GM12878 (cell line): ENCODE data around the gene ID3. TPM values are rescaled to one million over a fixed set of nuclear protein-coding genes. Genes with fewer than 3 reads are reported as not detected.

Experiments used
- ATAC-seq: fragments of 200-7000 bp; cut with Tn5 transposase; 3 replicates; pipeline ENCODE4 v1.9.1; 2020; ENCODE audit warnings: mild to moderate bottlenecking, moderate library complexity
- BruUV-seq: library from RNA; stranded (reverse); fragments of 400-500 nt; replicated peaks from 2 replicates; lab custom pipeline; 2021; lab: Mats Ljungman, UMichigan
- CTCF ChIA-PET: fragments of 300-600 bp; sonication (Branson Sonifier 250); formaldehyde crosslinking; extraction: SDS; loops from one replicate; lab custom pipeline; 2021; ENCODE audit warnings: inconsistent platforms; lab: Yijun Ruan, JAX
- POLR2A ChIA-PET: fragments of 350-600 bp; formaldehyde crosslinking; extraction: SDS; loops from one replicate; lab custom pipeline; 2021; ENCODE audit warnings: inconsistent platforms; lab: Charles Lee
- RAD21 ChIA-PET: fragments of 300-600 bp; sonication (Branson Sonifier 250); formaldehyde crosslinking; loops from one replicate; lab custom pipeline; 2023; ENCODE audit warnings: antibody characterized with exemption; ENCODE audit not compliant: unreplicated experiment; lab: Charles Lee
- SMC1A ChIA-PET: fragments of 300-600 bp; sonication (Branson Sonifier 250); formaldehyde crosslinking; loops from one replicate; lab custom pipeline; 2023; ENCODE audit not compliant: unreplicated experiment, uncharacterized antibody; lab: Charles Lee
- DNase-seq: peaks from one replicate; pipeline ENCODE4 v3.0.0-alpha.2; 2011; ENCODE audit warnings: low read depth, low spot score
- FAIRE-seq: peaks from 3 replicates; lab custom pipeline; 2011; peaks lifted over from hg19 to GRCh38; lab: Jason Lieb, UNC
- H2AFZ ChIP-seq: 2 replicates; pipeline ENCODE4 v1.6.0; 2011; ENCODE audit warnings: low read depth, low read length, control low read depth; ENCODE audit not compliant: control insufficient read depth
- H3K27ac ChIP-seq: 2 replicates; pipeline ENCODE4 v1.5.1; 2011; ENCODE audit warnings: control low read depth; ENCODE audit not compliant: control insufficient read depth, insufficient read depth
- H3K27me3 ChIP-seq, 2 experiments: replicated peaks in 1 of 2; 2 replicates each; pipeline versions ENCODE4 v1.6.0 to v1.6.1; 2011; ENCODE audit warnings: low read length in 1 of 2; ENCODE audit not compliant: control insufficient read depth in 2 of 2, insufficient read depth in 2 of 2
- H3K36me3 ChIP-seq, 2 experiments: 2 replicates each; pipeline ENCODE4 v1.5.1; 2011; ENCODE audit warnings: low read length in 1 of 2; ENCODE audit not compliant: control insufficient read depth in 2 of 2, insufficient read depth in 2 of 2
- H3K4me1 ChIP-seq: 2 replicates; pipeline ENCODE4 v1.6.1; 2011; ENCODE audit warnings: mild to moderate bottlenecking, low read length, moderate library complexity, mixed read lengths; ENCODE audit not compliant: control insufficient read depth, insufficient read depth
- H3K4me2 ChIP-seq: 2 replicates; pipeline ENCODE4 v1.6.0; 2011; ENCODE audit warnings: control low read depth; ENCODE audit not compliant: control insufficient read depth, insufficient read depth
- H3K4me3 ChIP-seq: fragments of 200-600 bp; sonication (generic); 2 replicates; pipeline ENCODE4 v1.5.1; 2016
- H3K79me2 ChIP-seq: 2 replicates; pipeline ENCODE4 v1.6.0; 2011; ENCODE audit warnings: low read length; ENCODE audit not compliant: control insufficient read depth, insufficient read depth
- H3K9ac ChIP-seq: 2 replicates; pipeline ENCODE4 v1.8.0; 2011; ENCODE audit warnings: low read length, control low read depth, mixed read lengths; ENCODE audit not compliant: control insufficient read depth, insufficient read depth
- H3K9me3 ChIP-seq: replicated peaks from 3 replicates; pipeline ENCODE4 v1.5.1; 2011; ENCODE audit warnings: mild to moderate bottlenecking, low read length; ENCODE audit not compliant: control insufficient read depth, insufficient read depth
- H4K20me1 ChIP-seq: 2 replicates; pipeline ENCODE4 v1.6.0; 2011; ENCODE audit not compliant: control insufficient read depth, insufficient read depth
- ATF2 ChIP-seq: IDR thresholded peaks from 2 replicates; pipeline ENCODE4 v1.6.1; 2012; ENCODE audit warnings: low read length, inconsistent platforms
- ZBTB11 ChIP-seq: fragments of 450-650 bp; formaldehyde crosslinking; IDR thresholded peaks from 2 replicates; pipeline ENCODE4 v1.5.0; 2022; ENCODE audit warnings: mild to moderate bottlenecking, missing genetic modification characterization
- WGBS: methylation state at CpG from one replicate; pipeline ENCODE4 v1.1.6; 2016; ENCODE audit warnings: low lambda C conversion rate; ENCODE audit not compliant: insufficient replicate concordance, insufficient coverage; ENCODE audit errors: missing lambda C conversion rate; 5-methylcytosine and 5-hydroxymethylcytosine counted together
- in situ Hi-C: fragments of 300-500 bp; cut with MboI; formaldehyde crosslinking; loops from 9 replicates; pipeline ENCODE4 v1.14.3; 2018; ENCODE audit warnings: mixed read lengths
- intact Hi-C: fragments of 100-400 bp; cut with micrococcal nuclease; formaldehyde crosslinking; loops from one replicate; pipeline ENCODE4 v1.14.2; 2022; ENCODE audit not compliant: unreplicated experiment
- polyA plus RNA-seq, 11 experiments: library from polyadenylated mRNA; depleted of rRNA in 4 of 11; unstranded in 6 of 11; stranded (reverse) in 5 of 11; fragments of >200 nt; fragmentation: Nextera tagmentation in 4 of 11; fragmentation: Illumina TruSeq in 1 of 11; extraction: Ambion mirVana in 4 of 11; extraction: Trizol in 1 of 11; gene quantifications; 1 replicate in 1 of 11; 2 replicates in 10 of 11; pipeline versions ENCODE4 v1.2.1 to v1.2.3, GENCODE V29; 2011 to 2016; ENCODE audit warnings: inconsistent platforms in 2 of 11, missing spikeins in 2 of 11, low read depth in 1 of 11
- total RNA-seq, 4 experiments: library from RNA; depleted of rRNA in 3 of 4; stranded (reverse); fragments of >200 nt in 3 of 4; fragmentation: Illumina TruSeq in 1 of 4; extraction: Trizol in 1 of 4; gene quantifications; 2 replicates each; pipeline versions ENCODE4 v1.2.1 to v1.2.3, GENCODE V29; 2013 to 2021
- TF ChIP-seq, protein P1 (sequence below): IDR thresholded peaks from 2 replicates; pipeline ENCODE4 v1.6.1; 2011; ENCODE audit warnings: borderline replicate concordance, low read depth, mild to moderate bottlenecking, moderate library complexity, low read length; ENCODE audit not compliant: insufficient read depth, poor library complexity, severe bottlenecking

Gene ID3
- total and polyA plus RNA-seq, 10 of the 15 experiments (the other 5 are each of a cell fraction or from before 2014, with no cell fraction given) = 42.7 to 475 (median 207) TPM

GRCh38 chr1:23551849-23552248 is 7.5 kb downstream of the ID3 start:
- DNase-seq (no peak), ATAC-seq (no peak), FAIRE-seq (no peak)
- Histone ChIP-seq H3K27ac (no peak overlapping the region), H3K4me3 (no peak overlapping the region), H2AFZ (no peak overlapping the region; the same call in 1 of the 2 replicates), H3K4me2 (no peak overlapping the region), H3K4me1 (peaks cover 38% of the 10 kb centered on the region), H3K9ac (no peak overlapping the region)
- intact Hi-C loops = no loop called here
- ChIA-PET RAD21 (interaction anchor here (1.7 to 21.6 kb wide), 3 partner anchors 24 to 84 kb away, joined by 5 to 561 read pairs (median 47); no protein-coding TSS in a partner anchor), CTCF (interaction anchor here (1.7 to 24.4 kb wide), 5 partner anchors 22 to 81 kb away, joined by 3 to 959 read pairs (median 9); no protein-coding TSS in a partner anchor)
- WGBS = 63% methylated on average over 4 of the region's 4 CpGs
- TF ChIP-seq ATF2 = no peak
- no peak for TF ChIP-seq ZBTB11 (CRISPR knock-in tag)
- TF ChIP-seq, protein P1, sequence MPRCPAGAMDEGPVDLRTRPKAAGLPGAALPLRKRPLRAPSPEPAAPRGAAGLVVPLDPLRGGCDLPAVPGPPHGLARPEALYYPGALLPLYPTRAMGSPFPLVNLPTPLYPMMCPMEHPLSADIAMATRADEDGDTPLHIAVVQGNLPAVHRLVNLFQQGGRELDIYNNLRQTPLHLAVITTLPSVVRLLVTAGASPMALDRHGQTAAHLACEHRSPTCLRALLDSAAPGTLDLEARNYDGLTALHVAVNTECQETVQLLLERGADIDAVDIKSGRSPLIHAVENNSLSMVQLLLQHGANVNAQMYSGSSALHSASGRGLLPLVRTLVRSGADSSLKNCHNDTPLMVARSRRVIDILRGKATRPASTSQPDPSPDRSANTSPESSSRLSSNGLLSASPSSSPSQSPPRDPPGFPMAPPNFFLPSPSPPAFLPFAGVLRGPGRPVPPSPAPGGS = no peak
- TF ChIP-seq, all 136 proteins: peak for 0
- ChIA-PET POLR2A (interaction anchor here (1.1 to 9.2 kb wide), 2 partner anchors 25 to 44 kb away, joined by 4 to 206 read pairs; no protein-coding TSS in a partner anchor), SMC1A (interaction anchor here (0.7 to 17.8 kb wide), 7 partner anchors 12 to 82 kb away, joined by 3 to 584 read pairs (median 15); no protein-coding TSS in a partner anchor)
- no peaks in the 10 kb centered on the region for H3K36me3 ChIP-seq
- no peaks in the 10 kb centered on the region for H3K9me3 ChIP-seq
- no peaks in the 10 kb centered on the region; the same call in 1 of the 2 replicates for H3K79me2 ChIP-seq
- no TSS peak for BruUV-seq
- H4K20me1 ChIP-seq = no peaks in the 10 kb centered on the region
- in situ Hi-C loops = no loop called here
- no peaks in the 10 kb centered on the region for H3K27me3 ChIP-seq
